Left cardiac atrium (tissue), 4 donors: Measurements from ENCODE around the gene NTSR1. TPM values are rescaled to one million over a fixed set of nuclear protein-coding genes. Genes with fewer than 3 reads are reported as not detected.
A peak's percentile ranks its signal among the peaks of the same experiment; 100 is the strongest.

Source experiments
- ATAC-seq, 2 donors: fragments of 200-7000 bp; cut with Tn5 transposase; one replicate each; pipeline ENCODE4 v1.9.1; 2020; ENCODE audit warnings: mild to moderate bottlenecking in 2 of 2, moderate library complexity in 2 of 2
- DNase-seq: peaks from one replicate; pipeline ENCODE4 v3.0.0-alpha.2; 2020
- intact Hi-C, 2 donors: fragments of 100-400 bp; cut with DNase I; formaldehyde crosslinking; loops; one replicate each; pipeline versions ENCODE4 v1.14.1 to v1.15.1; 2022 to 2023
- total RNA-seq, 2 donors: library from RNA; stranded (reverse); fragmentation: NEBNext Ultra II Directional; extraction: Animal tissue kit (Norgen Biotek cat#: 25700); gene quantifications; one replicate each; pipeline ENCODE4 v1.2.1, GENCODE V29; 2021
- donor health status: DM: no; HTN: yes; CAD: no.
- donor health status: DM: no; HTN: yes; CAD: no; lungs with severe emphysema.
- donor health status: DM: yes; HTN: yes; CAD: no.
- donor health status: Dilated cardiomyopathy.

NTSR1 gene
- total RNA-seq, 2 donors from 2014 or later, result not detected

DNA sequence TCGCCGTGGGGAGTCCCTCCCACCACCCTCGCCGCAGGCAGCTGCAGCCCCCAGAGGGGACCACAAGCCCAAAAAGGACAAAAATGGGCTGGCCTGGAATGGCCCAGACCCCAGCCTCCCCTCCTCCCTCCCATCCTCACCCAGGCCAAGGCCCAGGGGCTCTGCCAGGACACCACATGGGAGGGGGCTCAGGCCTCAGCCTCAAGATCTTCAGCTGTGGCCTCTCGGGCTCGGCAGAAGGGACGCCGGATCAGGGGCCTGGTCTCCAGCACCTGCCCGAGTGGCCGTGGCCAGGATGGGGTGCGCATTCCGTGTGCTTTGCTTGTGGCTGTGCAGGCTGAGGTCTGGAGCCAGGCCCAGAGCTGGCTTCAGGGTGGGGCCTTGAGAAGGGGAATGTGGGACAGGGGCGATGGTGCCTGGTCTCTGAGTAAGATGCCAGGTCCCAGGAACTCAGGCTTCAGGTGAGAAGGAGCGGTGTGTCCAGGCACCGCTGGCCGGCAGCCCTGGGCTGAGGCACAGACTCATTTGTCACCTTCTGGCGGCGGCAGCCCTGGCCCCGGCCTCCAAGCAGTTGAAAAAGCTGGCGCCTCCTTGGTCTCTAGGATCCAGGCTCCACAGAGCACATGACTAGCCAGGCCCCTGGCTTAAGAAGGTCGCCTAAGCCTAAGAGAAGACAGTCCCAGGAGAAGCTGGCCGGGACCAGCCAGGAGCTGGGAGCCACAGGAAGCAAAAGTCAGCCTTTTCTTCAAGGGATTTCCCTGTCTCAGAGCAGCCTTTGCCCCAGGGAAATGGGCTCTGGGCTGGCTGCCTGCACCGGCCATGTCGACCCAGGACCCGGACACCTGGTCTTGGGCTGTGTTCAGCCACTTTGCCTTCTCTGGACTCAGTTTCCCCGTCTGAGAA, 52.5 kb downstream of the NTSR1 start:
- ATAC-seq (peak in 1 of 2 donors; percentile 33), DNase-seq (no peak)
- intact Hi-C loops, result no loop called here

GRCh38 chr20:62761759-62762131, 53.1 kb downstream of the NTSR1 start:
- DNase-seq (no peak), ATAC-seq (no peak)
- intact Hi-C loops, result no loop called here

DNA sequence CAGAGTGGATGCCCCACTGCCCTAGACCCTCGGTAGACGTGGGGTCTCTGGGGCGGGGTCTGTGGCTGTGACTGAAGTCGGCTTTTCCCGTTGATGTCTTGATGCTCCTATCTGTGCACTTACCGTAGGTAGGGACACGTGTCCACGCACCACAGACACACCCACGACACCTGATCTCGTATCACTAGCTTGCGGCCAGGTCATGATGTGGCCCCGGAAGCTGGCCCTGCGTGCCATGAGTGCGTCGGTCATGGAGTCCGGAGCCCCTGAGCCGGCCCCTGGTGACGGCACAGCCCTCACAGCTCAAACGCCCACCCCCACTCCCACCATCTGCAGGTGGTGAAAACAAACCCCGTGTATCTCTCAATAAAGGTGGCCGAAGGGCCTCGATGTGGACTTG, 53.7 kb downstream of the NTSR1 start:
- ATAC-seq, result no peak
- no peak for DNase-seq
- intact Hi-C loops, result no loop called here

DNA sequence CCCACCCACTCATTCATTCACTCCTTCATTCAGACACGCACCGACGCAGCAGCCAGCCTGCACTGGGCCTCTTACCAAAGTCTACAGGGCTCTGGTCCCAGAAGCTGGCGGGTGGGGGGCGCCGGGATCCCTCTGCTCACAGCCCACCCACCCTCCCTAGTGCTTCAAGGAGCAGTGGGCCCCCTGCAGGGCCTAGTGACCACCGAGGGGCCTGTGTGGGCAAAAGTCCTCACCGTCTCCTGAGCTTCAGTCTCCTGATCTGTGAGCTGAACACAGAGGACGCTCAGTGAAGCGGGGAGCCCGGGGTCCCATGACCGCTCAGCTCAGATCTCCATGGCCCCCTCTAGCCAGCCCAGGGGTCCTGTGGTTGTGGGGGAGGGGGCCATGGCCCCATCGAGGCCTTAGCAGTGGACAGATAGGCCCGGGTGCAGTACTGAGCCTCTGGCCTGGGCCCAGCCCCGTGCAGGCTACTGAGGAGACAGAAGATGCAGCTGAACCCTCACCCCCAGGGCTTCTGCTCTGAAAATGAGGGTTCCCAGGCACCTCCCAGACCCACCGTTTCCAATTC, 54.2 kb downstream of the NTSR1 start:
- intact Hi-C loops, result no loop called here
- DNase-seq, result peak; percentile 10
- ATAC-seq, result no peak

DNA sequence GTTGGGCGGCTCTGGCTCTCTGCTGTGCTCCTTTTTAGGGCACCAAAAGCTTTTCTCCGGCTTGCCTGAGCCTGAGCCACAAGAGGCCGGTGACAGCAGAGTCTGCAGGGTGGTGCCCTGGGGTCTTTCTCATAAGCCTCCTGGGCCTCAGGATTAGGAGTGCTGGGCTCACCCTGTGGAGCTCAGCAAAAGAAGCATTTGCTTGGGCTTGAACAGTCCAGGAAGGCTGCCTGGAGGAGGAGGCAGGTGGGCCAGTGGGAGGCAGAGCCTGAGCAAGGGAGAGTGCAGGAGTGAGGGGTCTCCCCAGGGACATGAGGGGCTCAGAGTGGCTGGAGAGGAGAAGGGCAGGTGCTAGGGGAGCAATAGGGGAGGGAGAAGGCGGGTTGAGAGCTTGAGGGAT, 54.8 kb downstream of the NTSR1 start:
- intact Hi-C loops, result no loop called here
- no peak for ATAC-seq
- DNase-seq, result no peak

DNA sequence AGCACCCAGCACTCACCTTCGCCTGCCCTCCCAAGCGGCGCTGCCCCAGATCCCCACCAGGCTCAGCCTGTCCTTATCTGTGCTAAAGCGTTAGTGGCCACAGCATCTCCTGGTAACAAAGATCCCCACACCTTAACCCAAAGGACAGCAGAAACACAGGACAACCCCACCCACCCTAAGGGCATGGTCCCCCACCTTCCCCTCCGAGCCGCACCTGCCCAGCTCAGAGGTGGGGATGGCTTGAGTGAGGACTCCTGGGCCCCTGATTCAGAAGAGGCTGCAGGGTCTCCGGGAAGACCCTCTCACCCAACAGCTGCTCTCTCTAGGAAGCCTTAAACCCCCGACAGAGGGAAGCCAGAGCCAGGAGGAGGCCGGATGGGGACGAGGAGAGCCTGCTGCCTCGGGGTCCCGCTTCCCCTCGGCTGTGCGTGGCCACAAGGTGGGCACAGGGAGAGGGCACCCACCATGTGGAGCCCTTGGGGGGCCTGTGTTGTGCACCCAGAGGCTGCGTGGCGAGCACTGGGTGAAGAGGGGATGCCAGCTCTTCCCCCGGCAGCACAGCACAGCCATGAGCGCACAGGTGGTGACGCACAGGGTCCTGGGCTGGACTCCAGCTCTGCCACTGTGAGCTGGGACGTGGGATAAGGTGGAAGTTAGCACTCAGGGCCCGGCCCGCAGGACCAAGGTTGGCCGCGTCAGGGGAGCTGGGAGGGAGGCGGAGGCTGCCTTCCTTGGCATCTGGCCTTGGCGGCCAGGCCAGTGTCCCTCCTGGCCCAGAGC, 55.7 kb downstream of the NTSR1 start:
- ATAC-seq, result no peak
- peak; percentile 10 for DNase-seq
- intact Hi-C loops, result no loop called here

GRCh38 chr20:62765021-62765420, 56.4 kb downstream of the NTSR1 start:
- DNase-seq (no peak), ATAC-seq (no peak)
- intact Hi-C loops, result no loop called here

- ATAC-seq, result no peak
- intact Hi-C loops, result no loop called here
- peak; percentile 8 for DNase-seq
Observed at GRCh38 chr20:62765432-62766070, 56.9 kb downstream of the NTSR1 start.

- intact Hi-C loops, result no loop called here
- DNase-seq (no peak), ATAC-seq (no peak)
Observed at GRCh38 chr20:62766071-62766450, 57.4 kb downstream of the NTSR1 start.

GRCh38 chr20:62766716-62767115, 58.1 kb downstream of the NTSR1 start:
- peak; percentile 16 for DNase-seq
- intact Hi-C loops, result no loop called here
- ATAC-seq, result no peak

- intact Hi-C loops, result no loop called here
- DNase-seq, result peak; percentile 12
- no peak for ATAC-seq
Observed at GRCh38 chr20:62768234-62768546, 59.6 kb downstream of the NTSR1 start.

- intact Hi-C loops, result no loop called here
- DNase-seq, result peak; percentile 20
- peak in 1 of 2 donors; percentile 72 for ATAC-seq
Observed at GRCh38 chr20:62768551-62769287, 60.1 kb downstream of the NTSR1 start.

- intact Hi-C loops, result no loop called here
- DNase-seq (peak; percentile 15), ATAC-seq (no peak)
Observed at GRCh38 chr20:62769346-62770071, 60.9 kb downstream of the NTSR1 start.

GRCh38 chr20:62770111-62770910, 61.7 kb downstream of the NTSR1 start:
- intact Hi-C loops, result no loop called here
- ATAC-seq (no peak), DNase-seq (peak; percentile 14)

GRCh38 chr20:62770916-62771315, 62.3 kb downstream of the NTSR1 start:
- no peak for ATAC-seq
- intact Hi-C loops, result no loop called here
- peak; percentile 5 for DNase-seq

DNA sequence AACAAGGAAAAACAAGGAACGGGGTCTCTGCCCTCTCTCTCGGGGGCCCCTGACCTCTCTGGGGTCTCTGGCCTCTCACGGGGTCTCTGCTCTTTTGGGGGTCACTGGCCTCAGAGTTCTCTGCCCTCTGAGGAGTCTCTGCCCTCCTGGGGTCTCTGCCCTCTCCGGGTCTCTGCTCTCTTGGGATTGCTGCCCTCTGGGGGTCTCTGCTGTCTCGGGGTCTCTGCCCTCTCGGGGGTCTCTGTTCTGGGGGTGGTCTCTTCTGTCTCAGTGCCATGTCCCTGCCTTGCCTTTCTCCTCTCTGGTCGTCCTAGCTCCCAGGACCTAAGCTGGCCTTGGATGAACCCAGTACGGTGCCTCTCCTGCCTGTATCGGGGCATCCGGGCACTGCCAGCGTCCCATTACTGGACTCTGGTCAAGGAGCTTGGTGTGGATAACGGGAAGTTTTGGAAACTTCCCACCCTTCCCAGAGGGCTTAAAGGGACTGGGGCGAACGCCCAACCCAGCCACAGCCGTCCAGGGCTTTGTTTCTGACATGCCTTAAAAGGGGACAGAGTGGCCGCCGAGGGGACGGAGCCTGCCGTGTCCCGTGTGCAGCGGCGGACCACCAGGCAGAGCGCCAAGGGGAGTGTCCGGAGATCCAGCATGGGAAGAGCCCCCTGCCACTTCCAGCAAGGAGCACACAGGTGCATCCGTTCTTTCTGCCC, 62.9 kb downstream of the NTSR1 start:
- no peak for ATAC-seq
- intact Hi-C loops, result no loop called here
- DNase-seq, result peak; percentile 19

DNA sequence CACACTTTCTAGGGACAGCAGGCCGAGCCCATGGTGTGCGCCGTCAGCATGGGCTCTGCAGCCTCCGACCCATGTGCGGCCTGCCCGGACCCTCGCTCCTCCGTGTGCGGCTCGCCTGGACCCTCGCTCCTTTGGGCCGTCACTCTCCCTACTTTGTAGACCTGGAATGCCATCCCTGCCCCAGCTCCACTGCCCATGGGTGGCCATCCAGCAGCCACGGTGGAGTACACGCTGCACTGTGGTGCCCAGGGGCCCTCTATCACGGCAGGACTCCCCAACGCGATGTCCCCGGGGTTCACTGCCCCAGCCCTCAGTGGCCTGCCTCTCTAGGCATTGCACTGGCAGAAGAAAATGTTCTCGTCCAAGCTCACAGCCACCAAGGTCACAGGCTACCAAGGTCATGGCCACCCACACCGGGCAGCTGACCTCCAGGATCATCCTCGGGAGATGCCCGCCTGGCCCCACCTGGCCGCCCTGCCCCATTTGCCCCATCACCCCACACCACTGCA, 63.5 kb downstream of the NTSR1 start:
- ATAC-seq, result no peak
- intact Hi-C loops, result no loop called here
- no peak for DNase-seq
